ENCODE results near the gene DCAF6.

The DCAF6 gene

GRCh38 chr1:168069384-168069783 lies 132.9 kb downstream of the DCAF6 start:
- no peak overlapping the region for H3K27ac ChIP-seq (ENCODE audit: low read depth, low read length, poor library complexity, severe bottlenecking)
- no peaks in the 10 kb centered on the region for H3K27me3 ChIP-seq (ENCODE audit: insufficient read depth, low read length)
- no peaks in the 10 kb centered on the region for H3F3A ChIP-seq (ENCODE audit: insufficient read depth, low read length)
- no peak overlapping the region for H2AFZ ChIP-seq (ENCODE audit: low read length)
- H3K9me3 ChIP-seq (ENCODE audit: low read length): no peaks in the 10 kb centered on the region; the same call in 1 of the 2 replicates
- no peak overlapping the region for H3K9ac ChIP-seq (ENCODE audit: low read length)
- H4K20me1 ChIP-seq (ENCODE audit: insufficient read depth, low read length): no peaks in the 10 kb centered on the region
- no peaks in the 10 kb centered on the region for H3K79me2 ChIP-seq (ENCODE audit: insufficient read depth, low read length)
- TF ChIP-seq CTCF (IDR thresholded peaks at IDR 0.05; ENCODE audit: low read length) (no peak), EZH2 (IDR thresholded peaks at IDR 0.05; ENCODE audit: borderline replicate concordance, low read length) (no peak)
- no peaks in the 10 kb centered on the region for H3K4me1 ChIP-seq (ENCODE audit: insufficient read depth, low read length, severe bottlenecking)
- H3K9me2 ChIP-seq (ENCODE audit: low read depth, low read length): no peaks in the 10 kb centered on the region
- H3K36me3 ChIP-seq (ENCODE audit: insufficient read depth, low read length): peaks cover 59% of the 10 kb centered on the region
- no peak overlapping the region for H3K4me2 ChIP-seq (ENCODE audit: low read length)
- no peak overlapping the region for H3K4me3 ChIP-seq (ENCODE audit: low read depth, low read length, poor library complexity, severe bottlenecking)

- H2AFZ ChIP-seq (ENCODE audit: low read length): no peak overlapping the region
- H3F3A ChIP-seq (ENCODE audit: insufficient read depth, low read length): no peaks in the 10 kb centered on the region
- H3K4me3 ChIP-seq (ENCODE audit: low read depth, low read length, poor library complexity, severe bottlenecking): no peak overlapping the region
- H3K4me1 ChIP-seq (ENCODE audit: insufficient read depth, low read length, severe bottlenecking): no peaks in the 10 kb centered on the region
- no peaks in the 10 kb centered on the region for H3K27me3 ChIP-seq (ENCODE audit: insufficient read depth, low read length)
- H3K36me3 ChIP-seq (ENCODE audit: insufficient read depth, low read length): peaks cover 8% of the 10 kb centered on the region; the same call in 1 of the 2 replicates
- H3K79me2 ChIP-seq (ENCODE audit: insufficient read depth, low read length): no peaks in the 10 kb centered on the region
- no peaks in the 10 kb centered on the region for H4K20me1 ChIP-seq (ENCODE audit: insufficient read depth, low read length)
- no peaks in the 10 kb centered on the region for H3K9me3 ChIP-seq (ENCODE audit: low read length)
- no peak overlapping the region for H3K9ac ChIP-seq (ENCODE audit: low read length)
- H3K27ac ChIP-seq (ENCODE audit: low read depth, low read length, poor library complexity, severe bottlenecking): no peak overlapping the region
- no peak for TF ChIP-seq CTCF (IDR thresholded peaks at IDR 0.05; ENCODE audit: low read length)
- no peak for TF ChIP-seq EZH2 (IDR thresholded peaks at IDR 0.05; ENCODE audit: borderline replicate concordance, low read length)
- H3K4me2 ChIP-seq (ENCODE audit: low read length): no peak overlapping the region
- no peaks in the 10 kb centered on the region for H3K9me2 ChIP-seq (ENCODE audit: low read depth, low read length)
Measured at GRCh38 chr1:168079761-168080160, 143.3 kb downstream of the DCAF6 start.

GRCh38 chr1:168081373-168082007 lies 145.0 kb downstream of the DCAF6 start:
- no peaks in the 10 kb centered on the region for H3K4me1 ChIP-seq (ENCODE audit: insufficient read depth, low read length, severe bottlenecking)
- H3F3A ChIP-seq (ENCODE audit: insufficient read depth, low read length): no peaks in the 10 kb centered on the region
- no peak for TF ChIP-seq EZH2 (IDR thresholded peaks at IDR 0.05; ENCODE audit: borderline replicate concordance, low read length)
- TF ChIP-seq CTCF (IDR thresholded peaks at IDR 0.05; ENCODE audit: low read length): no peak
- H3K4me3 ChIP-seq (ENCODE audit: low read depth, low read length, poor library complexity, severe bottlenecking): no peak overlapping the region
- 0 out of 2 replicates have a peak, but pooled peaks cover 4% of the 10 kb centered on the region for H3K36me3 ChIP-seq (ENCODE audit: insufficient read depth, low read length)
- no peaks in the 10 kb centered on the region for H3K9me2 ChIP-seq (ENCODE audit: low read depth, low read length)
- H3K27me3 ChIP-seq (ENCODE audit: insufficient read depth, low read length): no peaks in the 10 kb centered on the region
- H3K9ac ChIP-seq (ENCODE audit: low read length): no peak overlapping the region
- no peak overlapping the region for H3K27ac ChIP-seq (ENCODE audit: low read depth, low read length, poor library complexity, severe bottlenecking)
- H3K79me2 ChIP-seq (ENCODE audit: insufficient read depth, low read length): no peaks in the 10 kb centered on the region
- H4K20me1 ChIP-seq (ENCODE audit: insufficient read depth, low read length): no peaks in the 10 kb centered on the region
- no peak overlapping the region for H3K4me2 ChIP-seq (ENCODE audit: low read length)
- H3K9me3 ChIP-seq (ENCODE audit: low read length): no peaks in the 10 kb centered on the region
- no peak overlapping the region for H2AFZ ChIP-seq (ENCODE audit: low read length)
